HT1080 (cell line): ENCODE measurements around the gene AUH. TPM values are rescaled to one million over a fixed set of nuclear protein-coding genes. Genes with fewer than 3 reads are reported as not detected.
A peak's percentile ranks its signal among the peaks of the same experiment; 100 is the strongest.
"Not testable (repeated sequence)": the region's sequence is repeated elsewhere in the genome, so short reads cannot be mapped to it uniquely, and the experiment has no call there.

Source experiments
- DNase-seq: peaks from one replicate; pipeline ENCODE4 v3.0.0-alpha.2; 2015; ENCODE audit warnings: low read depth
- polyA plus RNA-seq, 2 experiments: library from polyadenylated mRNA; depleted of rRNA; stranded (reverse); fragments of >200 nt; gene quantifications; 2 replicates each; pipeline ENCODE4 v1.2.3, GENCODE V29; 2015
- total RNA-seq: library from RNA; depleted of rRNA; stranded (reverse); fragments of >200 nt; shearing (Covaris generic); gene quantifications from 2 replicates; pipeline ENCODE4 v1.2.3, GENCODE V29; 2014; rRNA removed

Gene AUH
- total RNA-seq: 12.0 and 16.8 TPM in 2 replicates
- 7.8 and 8.7 TPM in 2 replicates for polyA plus RNA-seq (2015; cell fraction: cytosol; rRNA removed)
- 22.8 and 23.6 TPM in 2 replicates for polyA plus RNA-seq (2015; cell fraction: nucleus; rRNA removed)

- DNase-seq: peak; percentile 58
Observed at GRCh38 chr9:91361291-91362050, at the start of gene AUH. TSS of gene AUH (minus strand) at chr9:91361918. CDS start at chr9:91361889, 29 bp downstream.

DNA sequence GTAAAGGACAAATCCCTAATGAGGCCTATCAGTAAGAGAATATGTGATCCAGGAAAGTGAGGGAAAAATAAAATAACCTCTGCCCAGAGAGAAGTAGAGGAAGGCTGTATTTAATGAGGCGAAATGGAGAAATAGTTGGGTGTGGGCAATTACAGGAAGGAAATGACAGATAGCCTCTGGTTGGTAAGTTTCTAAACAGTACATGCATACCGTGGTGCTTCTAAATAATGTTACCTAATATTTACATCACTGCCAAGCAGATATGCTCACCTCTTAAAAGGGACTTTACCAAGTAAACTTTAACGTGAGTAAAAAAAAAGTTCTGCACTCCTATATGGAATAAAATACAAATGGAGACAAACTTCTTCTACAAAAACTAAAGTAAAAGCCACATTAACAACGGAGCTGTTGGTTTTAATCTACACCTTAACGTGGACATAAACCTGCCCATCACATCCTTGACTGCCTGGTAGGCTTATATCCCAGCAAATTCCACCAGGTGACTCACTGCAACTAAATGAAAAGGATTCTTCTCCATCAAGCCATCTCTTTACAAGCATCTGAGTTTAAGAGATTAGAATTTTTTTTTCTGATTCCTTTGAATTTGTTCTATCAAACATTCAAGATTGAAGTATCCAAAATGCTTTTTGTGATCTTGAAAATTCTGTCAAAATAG is 49.5 kb upstream of the AUH start:
- no peak for DNase-seq

DNA sequence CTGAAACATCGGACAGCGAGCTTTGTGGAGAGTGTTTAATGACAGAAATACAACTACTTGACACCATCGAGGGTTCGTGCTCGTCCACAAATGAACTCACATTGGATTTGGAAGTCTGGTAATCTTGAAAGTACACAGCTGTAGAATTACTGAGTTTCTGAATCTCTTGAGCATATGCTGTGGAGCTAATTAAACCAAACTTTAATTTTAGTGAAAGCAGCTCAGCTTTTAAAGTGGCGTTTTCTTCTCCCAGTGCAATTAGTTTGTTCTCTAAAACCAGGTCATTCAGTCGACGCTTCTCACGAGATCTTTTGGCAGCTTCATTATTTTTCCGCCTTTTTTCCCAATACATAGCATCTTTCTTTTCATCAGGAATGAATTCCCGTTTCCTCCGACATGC is 48.4 kb upstream of the AUH start:
- DNase-seq: no peak

- DNase-seq: no peak
Observed at GRCh38 chr9:91408475-91408874, 46.8 kb upstream of the AUH start.

- DNase-seq: no peak
Observed at GRCh38 chr9:91407580-91408318, 46.0 kb upstream of the AUH start.

GRCh38 chr9:91405343-91406077 is 43.8 kb upstream of the AUH start:
- DNase-seq: no peak

DNA sequence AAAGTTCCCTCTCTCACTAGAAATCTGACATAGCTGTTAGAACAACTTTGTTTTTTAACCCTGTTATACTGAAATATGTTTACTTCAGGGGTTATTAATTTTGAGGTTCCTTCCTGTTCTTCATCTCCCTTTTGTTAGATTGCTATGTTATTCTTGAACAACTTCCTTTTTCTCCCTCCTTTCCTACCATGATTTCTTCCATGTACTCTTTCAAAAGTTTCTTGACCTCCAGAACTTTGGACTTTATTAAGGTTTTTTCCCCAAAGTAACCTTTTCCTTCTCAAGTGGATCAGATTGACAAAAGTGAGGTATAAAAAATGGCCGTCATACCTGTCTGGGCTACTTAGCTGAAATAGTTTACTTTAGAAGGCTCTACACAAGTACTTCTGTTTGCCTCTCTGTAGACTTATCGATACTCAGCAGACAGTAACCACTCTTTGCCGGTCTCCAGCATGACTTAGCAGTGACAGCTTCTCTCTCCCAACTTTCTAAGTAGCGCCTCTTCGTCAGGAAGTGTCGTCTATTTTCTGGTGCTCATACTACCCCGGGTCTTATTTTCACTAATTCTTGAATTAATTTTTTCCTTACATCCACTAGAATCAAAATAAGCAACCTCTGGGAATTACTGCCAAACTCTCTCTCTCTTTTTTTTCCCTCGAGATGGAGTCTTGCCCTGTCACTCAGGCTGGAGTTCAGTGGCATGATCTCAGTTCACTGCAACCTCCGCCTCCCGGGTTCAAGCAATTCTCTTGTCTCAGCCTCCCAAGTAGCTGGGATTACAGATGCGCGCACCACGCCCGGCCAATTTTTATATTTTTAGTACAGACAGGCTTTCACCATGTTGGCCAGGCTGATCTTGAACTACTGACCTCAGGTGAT is 42.2 kb upstream of the AUH start:
- DNase-seq: no peak

- DNase-seq: no peak
Observed at GRCh38 chr9:91398926-91399325, 37.2 kb upstream of the AUH start.

DNA sequence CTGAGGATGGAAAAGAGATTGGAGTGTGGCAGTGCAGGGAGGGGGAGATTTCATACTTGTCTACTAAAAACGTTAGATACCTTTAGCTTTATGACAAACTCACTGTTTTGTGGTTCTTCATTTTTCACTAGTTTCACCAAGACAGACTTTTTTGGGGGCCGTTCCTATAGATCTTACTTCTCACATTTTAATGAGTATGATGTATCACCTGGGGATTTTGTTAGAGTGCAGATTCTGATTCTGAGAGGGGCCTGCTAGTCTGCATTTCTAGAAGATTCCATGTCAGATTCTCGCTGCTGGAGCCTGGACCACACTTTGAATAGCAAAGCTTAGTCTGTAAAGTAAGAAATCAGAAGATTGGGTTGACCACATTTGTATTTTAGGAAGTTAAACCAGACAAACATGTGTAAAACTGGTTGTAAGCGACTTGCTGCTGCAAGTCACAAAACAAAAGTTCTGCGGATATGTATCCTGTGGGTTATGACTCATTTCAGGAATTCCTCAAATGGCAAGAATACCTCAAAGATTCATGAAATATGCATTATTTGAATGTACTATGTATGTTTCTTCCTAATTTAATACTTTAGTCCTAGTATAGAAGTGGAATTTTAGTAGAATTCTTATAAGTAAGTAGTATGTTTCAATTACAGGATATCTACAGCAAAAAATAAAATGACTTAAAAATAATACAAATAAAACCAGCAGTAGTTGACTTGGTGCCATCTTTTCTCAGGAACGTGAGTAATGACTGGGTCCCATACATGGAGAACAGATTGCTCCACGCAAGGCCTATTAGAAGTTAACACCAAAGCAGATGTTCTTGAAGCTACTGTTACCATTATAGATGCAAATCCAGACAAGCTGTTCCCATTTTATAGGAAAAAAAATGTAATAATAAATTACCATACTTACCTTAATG is 34.1 kb upstream of the AUH start:
- DNase-seq: peak; percentile 82

- peak; percentile 36 for DNase-seq
Observed at GRCh38 chr9:91395106-91395552, 33.4 kb upstream of the AUH start.

GRCh38 chr9:91393826-91394225 is 32.1 kb upstream of the AUH start:
- DNase-seq: no peak

DNA sequence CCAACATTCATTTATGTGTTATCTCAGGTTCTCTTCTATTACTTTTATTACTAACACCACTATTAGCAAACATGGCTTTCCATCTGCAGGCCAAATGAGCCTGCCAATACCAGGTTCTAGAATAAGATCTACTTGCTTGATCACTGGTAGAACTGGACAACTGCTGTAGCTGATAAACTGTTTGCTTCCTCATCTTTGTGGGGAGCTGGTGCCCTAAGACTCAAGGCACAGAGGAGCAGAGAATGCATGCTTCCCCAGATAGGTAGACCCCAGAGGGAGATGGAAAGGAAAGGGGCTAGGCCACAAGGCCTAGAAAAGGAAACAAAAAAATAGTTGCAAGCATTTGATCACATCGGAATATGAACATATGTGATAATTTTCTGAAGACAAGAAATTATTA is 30.7 kb upstream of the AUH start:
- no peak for DNase-seq

DNA sequence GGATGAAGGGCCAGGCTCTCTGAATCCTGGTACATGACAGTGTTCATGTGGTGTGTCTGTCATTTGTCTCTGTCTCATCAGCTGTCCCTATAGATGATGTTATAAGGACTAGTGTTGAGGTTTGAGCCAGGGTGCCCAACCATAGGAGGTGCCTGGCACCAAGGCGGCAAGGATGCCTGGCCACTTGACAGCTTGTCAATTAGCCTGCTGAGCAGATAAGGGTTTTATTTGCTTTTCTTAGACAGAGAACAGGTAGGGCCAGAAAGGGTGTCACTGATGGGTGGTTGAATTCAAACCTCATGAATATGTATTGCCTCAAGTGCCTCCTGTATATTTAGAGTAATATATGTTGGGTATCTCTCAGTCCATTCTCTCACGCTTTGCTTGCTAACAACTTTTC is 30.1 kb upstream of the AUH start:
- DNase-seq: no peak

DNA sequence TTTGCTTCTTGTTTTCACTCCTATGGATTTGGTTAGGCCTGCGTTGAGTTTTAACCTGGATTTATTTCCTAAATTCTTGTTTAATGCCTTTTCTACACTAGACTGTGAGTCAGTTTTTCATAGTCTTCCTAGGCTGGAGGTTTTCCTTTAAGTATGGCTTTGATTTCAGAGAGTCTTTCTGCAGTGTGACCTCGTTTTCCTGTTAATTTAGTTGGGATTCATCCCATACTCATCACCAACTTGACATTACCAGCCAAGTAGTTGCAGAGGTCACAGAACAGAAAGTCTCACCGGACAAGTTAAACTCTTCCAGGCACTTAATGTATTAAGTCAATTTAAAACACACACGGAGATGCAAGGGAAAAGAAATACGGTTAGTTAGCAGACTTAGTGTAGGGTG is 29.7 kb upstream of the AUH start:
- no peak for DNase-seq

GRCh38 chr9:91389686-91390085 is 28.0 kb upstream of the AUH start:
- not testable (repeated sequence) for DNase-seq

DNA sequence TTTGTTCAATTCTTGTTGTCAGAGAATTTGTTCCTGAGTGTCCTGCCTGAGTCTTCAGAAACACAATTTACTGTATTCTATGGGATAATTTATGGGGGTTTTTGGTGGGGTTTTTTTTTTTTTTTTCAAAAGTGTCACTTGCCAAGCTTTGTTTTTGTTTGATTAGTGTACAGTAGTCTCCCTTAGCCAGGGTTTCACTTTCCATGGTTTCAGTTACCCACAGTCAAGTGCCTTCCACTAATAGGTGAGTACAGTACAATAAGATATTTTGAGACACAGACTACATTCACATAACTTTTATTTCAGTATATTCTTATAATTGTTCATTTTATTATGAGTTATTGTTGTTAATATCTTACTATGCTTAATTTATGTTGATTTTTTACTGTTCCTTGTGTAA is 25.0 kb upstream of the AUH start:
- DNase-seq: no peak

- peak; percentile 49 for DNase-seq
Observed at GRCh38 chr9:91384954-91385353, 23.2 kb upstream of the AUH start.

DNA sequence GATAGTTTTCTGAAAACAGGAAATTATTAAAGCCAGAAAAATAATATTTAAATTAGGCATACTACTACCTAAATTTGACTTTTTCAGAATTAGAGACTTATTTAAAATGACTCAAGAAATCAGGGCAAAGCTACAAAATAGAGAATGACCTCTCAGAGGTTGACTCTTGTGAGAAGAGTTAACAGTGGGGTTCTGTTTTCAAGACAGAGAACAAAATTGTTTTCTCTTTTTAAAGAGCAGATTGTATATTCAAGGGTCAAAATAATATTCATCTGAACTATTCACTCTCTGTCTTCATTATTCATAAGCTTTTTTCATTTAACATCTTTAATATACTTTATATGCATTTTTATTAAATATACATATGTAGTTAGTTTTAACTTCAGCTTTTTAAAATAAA is 21.9 kb upstream of the AUH start:
- no peak for DNase-seq

GRCh38 chr9:91382298-91382697 is 20.6 kb upstream of the AUH start:
- DNase-seq: no peak
